Adrenal gland (tissue), 5 donors: ENCODE measurements around the gene DIP2A.

Experiments
- POLR2A ChIP-seq, 2 donors: fragments of 450-650 bp; IDR thresholded peaks; one replicate each; pipeline ENCODE4 v1.6.1; 2017; ENCODE audit warnings: antibody characterized with exemption in 2 of 2, mild to moderate bottlenecking in 2 of 2, moderate library complexity in 1 of 2
- TF ChIP-seq, protein P1 (sequence below), 6 experiments: fragments of 450-650 bp in 4 of 6; fragments of 200-600 bp in 2 of 6; sonication (generic) in 1 of 6; IDR thresholded peaks; 1 replicate in 5 of 6; 2 replicates in 1 of 6; pipeline versions ENCODE4 v1.5.1 to v1.8.0; 2016 to 2021; ENCODE audit warnings: antibody characterized with exemption in 6 of 6, mild to moderate bottlenecking in 2 of 6, moderate library complexity in 1 of 6
- donor health status: DM: no; HTN: no; CAD: no.

DNA sequence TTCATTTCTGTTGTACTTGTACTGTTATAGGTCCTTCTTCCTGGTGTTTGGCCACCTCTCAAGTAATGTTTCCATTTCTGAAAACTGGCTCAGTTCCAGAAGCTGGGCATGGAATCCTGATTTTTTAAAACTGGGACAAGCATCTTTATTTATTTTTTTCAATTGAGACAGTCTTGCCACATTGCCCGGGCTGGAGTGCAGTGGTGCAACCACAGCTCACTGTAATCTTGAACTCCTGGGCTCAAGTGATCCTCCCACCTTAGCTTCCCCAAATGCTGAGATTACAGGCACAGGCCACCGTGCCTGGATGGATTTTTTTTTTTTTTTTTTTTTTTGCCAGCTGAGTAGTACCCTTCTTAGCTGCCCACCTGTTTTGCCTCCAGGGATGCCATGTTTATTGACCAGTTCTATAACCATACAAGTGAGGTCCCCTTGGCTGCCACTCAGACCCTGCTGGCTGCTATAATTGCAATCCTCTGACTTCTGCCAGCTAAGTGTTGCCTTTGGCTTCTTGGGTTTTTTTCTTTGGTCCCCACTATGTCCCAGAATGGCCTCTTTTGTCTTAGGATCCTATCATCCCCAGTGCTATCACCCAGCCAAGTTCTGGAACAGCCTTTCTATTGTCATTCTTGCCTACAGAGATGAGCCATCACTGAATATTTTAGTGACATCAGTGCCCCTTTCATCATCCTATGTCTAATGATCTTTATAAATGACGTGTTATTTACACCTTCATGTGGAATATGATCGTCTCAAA is 3.9 kb upstream of the DIP2A start:
- TF ChIP-seq, protein P1, sequence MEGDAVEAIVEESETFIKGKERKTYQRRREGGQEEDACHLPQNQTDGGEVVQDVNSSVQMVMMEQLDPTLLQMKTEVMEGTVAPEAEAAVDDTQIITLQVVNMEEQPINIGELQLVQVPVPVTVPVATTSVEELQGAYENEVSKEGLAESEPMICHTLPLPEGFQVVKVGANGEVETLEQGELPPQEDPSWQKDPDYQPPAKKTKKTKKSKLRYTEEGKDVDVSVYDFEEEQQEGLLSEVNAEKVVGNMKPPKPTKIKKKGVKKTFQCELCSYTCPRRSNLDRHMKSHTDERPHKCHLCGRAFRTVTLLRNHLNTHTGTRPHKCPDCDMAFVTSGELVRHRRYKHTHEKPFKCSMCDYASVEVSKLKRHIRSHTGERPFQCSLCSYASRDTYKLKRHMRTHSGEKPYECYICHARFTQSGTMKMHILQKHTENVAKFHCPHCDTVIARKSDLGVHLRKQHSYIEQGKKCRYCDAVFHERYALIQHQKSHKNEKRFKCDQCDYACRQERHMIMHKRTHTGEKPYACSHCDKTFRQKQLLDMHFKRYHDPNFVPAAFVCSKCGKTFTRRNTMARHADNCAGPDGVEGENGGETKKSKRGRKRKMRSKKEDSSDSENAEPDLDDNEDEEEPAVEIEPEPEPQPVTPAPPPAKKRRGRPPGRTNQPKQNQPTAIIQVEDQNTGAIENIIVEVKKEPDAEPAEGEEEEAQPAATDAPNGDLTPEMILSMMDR (IDR thresholded peaks at IDR 0.05): no peak
- TF ChIP-seq POLR2A (IDR thresholded peaks at IDR 0.05): no peak
